Central memory CD8-positive, alpha-beta T cell (primary cell): ENCODE data around the gene LUZP2.
"Not testable (repeated sequence)": the region's sequence is repeated elsewhere in the genome, so short reads cannot be mapped to it uniquely, and the experiment has no call there.

Experiments used
- ATAC-seq: fragments of 150-1000 bp; cut with Tn5 transposase; replicated peaks from 2 replicates; pipeline ENCODE4 v1.10.0; 2022; ENCODE audit warnings: mild to moderate bottlenecking, moderate FRiP score, moderate number of reproducible peaks; ENCODE audit not compliant: poor library complexity, severe bottlenecking; ENCODE audit errors: extremely low read depth
- DNase-seq, 2 donors: peaks; one replicate each; pipeline ENCODE4 v3.0.0; 2021; ENCODE audit warnings: low spot score in 2 of 2
- H3K27ac Mint-ChIP-seq: one replicate; pipeline ENCODE4 v1.8.0; 2022; ENCODE audit warnings: low read depth, mild to moderate bottlenecking, moderate library complexity, mixed read lengths
- H3K27me3 Mint-ChIP-seq: one replicate; pipeline ENCODE4 v1.8.0; 2022; ENCODE audit warnings: mixed read lengths
- H3K36me3 Mint-ChIP-seq: one replicate; pipeline ENCODE4 v1.8.0; 2022; ENCODE audit warnings: mild to moderate bottlenecking, moderate library complexity, mixed read lengths; ENCODE audit not compliant: insufficient read depth
- H3K4me1 Mint-ChIP-seq: one replicate; pipeline ENCODE4 v1.8.0; 2022; ENCODE audit warnings: mixed read lengths
- H3K4me3 Mint-ChIP-seq: one replicate; pipeline ENCODE4 v1.8.0; 2022; ENCODE audit warnings: mild to moderate bottlenecking, moderate library complexity, mixed read lengths
- H3K9me3 Mint-ChIP-seq: one replicate; pipeline ENCODE4 v1.8.0; 2022; ENCODE audit warnings: mixed read lengths

The LUZP2 gene

GRCh38 chr11:24932110-24933000 lies 435.5 kb downstream of the LUZP2 start:
- H3K4me1 Mint-ChIP-seq = no peaks in the 10 kb centered on the region
- ATAC-seq (no peak), DNase-seq (no peak)
- H3K4me3 Mint-ChIP-seq = no peak overlapping the region
- no peaks in the 10 kb centered on the region for H3K36me3 Mint-ChIP-seq
- no peaks in the 10 kb centered on the region for H3K27me3 Mint-ChIP-seq
- H3K9me3 Mint-ChIP-seq = peaks cover 25% of the 10 kb centered on the region
- no peak overlapping the region for H3K27ac Mint-ChIP-seq

DNA sequence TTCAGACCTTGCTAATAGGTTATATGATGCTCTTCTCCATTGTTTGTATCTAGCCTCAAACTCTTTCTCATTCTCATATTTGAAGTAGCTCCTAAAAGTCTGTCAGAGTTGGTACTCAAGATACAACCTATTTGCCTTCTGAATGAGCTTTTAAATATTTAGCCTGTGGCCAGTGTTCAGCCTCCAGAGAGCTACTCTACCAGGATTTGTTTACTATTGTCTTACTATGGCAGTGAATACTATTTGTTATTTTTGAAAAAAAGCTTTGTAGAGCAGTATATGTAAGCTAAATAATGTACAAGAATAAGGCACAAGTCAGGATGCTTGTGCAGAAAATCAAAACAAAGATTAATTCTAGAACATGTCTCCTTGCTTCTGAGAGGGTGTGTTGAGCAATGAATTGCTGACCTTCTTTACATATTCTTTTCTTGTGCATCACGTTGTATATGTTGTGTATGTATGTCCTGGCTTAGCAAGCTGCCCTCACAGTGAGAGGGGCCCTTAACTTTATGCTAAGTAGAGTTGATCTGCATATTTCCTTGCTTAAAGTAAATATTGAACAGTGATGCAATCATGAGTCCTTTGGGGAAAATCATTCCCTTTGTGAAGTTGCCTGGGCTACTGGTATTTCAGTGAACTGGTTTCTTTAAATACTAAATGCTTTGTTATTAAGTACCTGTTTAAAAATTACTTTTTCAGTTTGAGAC lies 438.0 kb downstream of the LUZP2 start:
- Mint-ChIP-seq H3K9me3 (peaks cover 31% of the 10 kb centered on the region), H3K27ac (no peak overlapping the region), H3K27me3 (no peaks in the 10 kb centered on the region), H3K4me3 (no peak overlapping the region), H3K4me1 (no peaks in the 10 kb centered on the region), H3K36me3 (no peaks in the 10 kb centered on the region)
- DNase-seq (no peak), ATAC-seq (no peak)

- no peak for ATAC-seq
- Mint-ChIP-seq H3K27me3 (no peaks in the 10 kb centered on the region), H3K36me3 (no peaks in the 10 kb centered on the region), H3K4me1 (no peaks in the 10 kb centered on the region), H3K9me3 (peaks cover 23% of the 10 kb centered on the region), H3K27ac (no peak overlapping the region), H3K4me3 (no peak overlapping the region)
- DNase-seq = no peak
These were observed 448.0 kb downstream of the LUZP2 start for GRCh38 chr11:24944891-24945290.

- peaks cover 25% of the 10 kb centered on the region for H3K9me3 Mint-ChIP-seq
- DNase-seq (no peak), ATAC-seq (no peak)
- no peaks in the 10 kb centered on the region for H3K27me3 Mint-ChIP-seq
- no peaks in the 10 kb centered on the region for H3K4me1 Mint-ChIP-seq
- H3K36me3 Mint-ChIP-seq = no peaks in the 10 kb centered on the region
- H3K27ac Mint-ChIP-seq = no peak overlapping the region
- no peak overlapping the region for H3K4me3 Mint-ChIP-seq
These were observed 452.6 kb downstream of the LUZP2 start for GRCh38 chr11:24949406-24949805.

- Mint-ChIP-seq H3K27ac (no peak overlapping the region), H3K4me3 (no peak overlapping the region), H3K4me1 (no peaks in the 10 kb centered on the region), H3K36me3 (no peaks in the 10 kb centered on the region), H3K9me3 (peaks cover 11% of the 10 kb centered on the region), H3K27me3 (no peaks in the 10 kb centered on the region)
- ATAC-seq (no peak), DNase-seq (no peak)
These were observed 467.0 kb downstream of the LUZP2 start for GRCh38 chr11:24963852-24964251.

DNA sequence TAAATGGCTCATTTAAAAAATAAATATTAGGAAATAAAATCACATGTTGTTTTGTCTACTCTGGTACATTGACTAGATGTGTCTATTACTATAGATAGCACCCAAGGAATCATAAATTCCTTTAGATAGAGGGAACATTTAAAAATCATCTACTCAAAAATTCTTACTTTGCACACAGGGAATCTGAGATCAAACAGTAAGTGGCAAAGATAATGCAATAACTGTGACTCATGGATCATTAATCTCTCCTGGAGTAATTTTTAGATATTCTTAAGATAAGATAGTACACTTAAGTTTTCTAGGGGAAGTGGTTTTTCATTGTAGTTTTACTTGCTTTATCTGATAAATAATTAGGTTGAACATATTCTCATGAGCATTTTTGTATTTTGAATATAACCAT lies 468.9 kb downstream of the LUZP2 start:
- Mint-ChIP-seq H3K27me3 (no peaks in the 10 kb centered on the region), H3K36me3 (no peaks in the 10 kb centered on the region), H3K4me3 (no peak overlapping the region), H3K9me3 (peaks cover 8% of the 10 kb centered on the region), H3K27ac (no peak overlapping the region), H3K4me1 (no peaks in the 10 kb centered on the region)
- no peak for ATAC-seq
- DNase-seq = no peak

GRCh38 chr11:24993903-24994302 lies 497.1 kb downstream of the LUZP2 start:
- H3K27ac Mint-ChIP-seq, ATAC-seq, H3K36me3 Mint-ChIP-seq, H3K4me1 Mint-ChIP-seq, DNase-seq, H3K4me3 Mint-ChIP-seq, H3K27me3 Mint-ChIP-seq: not testable (repeated sequence)
- H3K9me3 Mint-ChIP-seq = peaks cover 15% of the 10 kb centered on the region

- not testable (repeated sequence) for ATAC-seq, H3K27me3 Mint-ChIP-seq, H3K27ac Mint-ChIP-seq, DNase-seq, H3K36me3 Mint-ChIP-seq, H3K4me3 Mint-ChIP-seq, H3K4me1 Mint-ChIP-seq
- H3K9me3 Mint-ChIP-seq = peaks cover 25% of the 10 kb centered on the region
These were observed 503.1 kb downstream of the LUZP2 start for GRCh38 chr11:24999929-25000328.

DNA sequence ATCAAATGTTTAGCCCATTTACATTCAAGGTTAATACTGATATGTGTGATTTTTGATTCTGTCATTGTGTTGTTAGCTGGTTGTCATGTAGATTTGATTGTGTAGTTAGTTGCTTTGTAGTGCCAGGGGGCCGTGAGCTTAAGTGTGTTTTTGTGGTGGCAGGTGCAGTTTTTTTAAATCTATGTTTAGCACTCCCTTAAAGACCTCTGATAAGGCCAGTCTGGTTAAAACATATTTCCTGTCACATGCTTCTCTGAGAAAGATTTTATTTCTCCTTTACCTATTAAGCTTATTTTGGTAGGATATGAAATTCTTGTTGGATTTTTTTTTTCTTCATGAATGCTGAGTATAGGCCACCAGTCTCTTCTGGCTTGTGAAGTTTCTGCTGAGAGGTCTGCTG lies 540.6 kb downstream of the LUZP2 start:
- no peak overlapping the region for H3K27ac Mint-ChIP-seq

GRCh38 chr11:25038131-25038530 lies 541.3 kb downstream of the LUZP2 start:
- Mint-ChIP-seq H3K9me3 (peaks cover 29% of the 10 kb centered on the region), H3K27me3 (no peaks in the 10 kb centered on the region), H3K4me1 (no peaks in the 10 kb centered on the region), H3K36me3 (no peaks in the 10 kb centered on the region), H3K4me3 (no peak overlapping the region), H3K27ac (no peak overlapping the region)
- ATAC-seq (no peak), DNase-seq (no peak)

More for the DNA sequence above, 540.6 kb downstream of the LUZP2 start:
- no peak overlapping the region for H3K4me3 Mint-ChIP-seq
- ATAC-seq (no peak), DNase-seq (no peak)
- H3K36me3 Mint-ChIP-seq = no peaks in the 10 kb centered on the region
- H3K27me3 Mint-ChIP-seq = no peaks in the 10 kb centered on the region
- no peaks in the 10 kb centered on the region for H3K4me1 Mint-ChIP-seq
- H3K9me3 Mint-ChIP-seq = peaks cover 36% of the 10 kb centered on the region

DNA sequence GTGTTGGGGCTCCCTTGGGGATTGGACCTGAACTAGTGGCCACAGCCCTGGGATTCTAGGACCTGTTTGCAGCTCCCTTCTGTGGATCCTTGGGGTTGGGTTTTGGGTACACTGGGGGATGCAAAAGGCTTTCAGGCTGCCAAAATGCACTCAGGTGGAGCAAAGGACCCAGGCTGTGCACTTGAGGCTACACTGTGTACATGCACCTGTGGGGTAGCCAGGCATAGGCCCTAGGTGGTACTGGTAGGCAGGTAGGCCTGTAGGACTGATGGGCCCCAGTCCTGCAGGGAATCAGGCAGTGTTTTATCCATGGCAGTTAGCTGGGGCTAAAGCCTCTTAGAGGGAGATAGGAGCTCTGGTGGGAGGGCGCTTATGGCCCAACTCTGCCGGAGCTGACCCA lies 542.3 kb downstream of the LUZP2 start:
- Mint-ChIP-seq H3K4me3 (no peak overlapping the region), H3K27ac (no peak overlapping the region), H3K36me3 (no peaks in the 10 kb centered on the region), H3K9me3 (peaks cover 20% of the 10 kb centered on the region), H3K4me1 (no peaks in the 10 kb centered on the region), H3K27me3 (no peaks in the 10 kb centered on the region)
- ATAC-seq (no peak), DNase-seq (no peak)

GRCh38 chr11:25048632-25049031 lies 551.8 kb downstream of the LUZP2 start:
- Mint-ChIP-seq H3K27ac (no peak overlapping the region), H3K4me3 (no peak overlapping the region), H3K27me3 (no peaks in the 10 kb centered on the region), H3K36me3 (no peaks in the 10 kb centered on the region), H3K4me1 (no peaks in the 10 kb centered on the region), H3K9me3 (peaks cover 11% of the 10 kb centered on the region)
- ATAC-seq (no peak), DNase-seq (no peak)

- no peaks in the 10 kb centered on the region for H3K36me3 Mint-ChIP-seq
- H3K27ac Mint-ChIP-seq = no peak overlapping the region
- H3K4me3 Mint-ChIP-seq = no peak overlapping the region
- H3K4me1 Mint-ChIP-seq = no peaks in the 10 kb centered on the region
- H3K27me3 Mint-ChIP-seq = no peaks in the 10 kb centered on the region
- no peak for DNase-seq
- H3K9me3 Mint-ChIP-seq = peaks cover 6% of the 10 kb centered on the region
- no peak for ATAC-seq
These were observed 556.0 kb downstream of the LUZP2 start for GRCh38 chr11:25052844-25053243.
